Liver (tissue), 3 donors: Measurements from ENCODE around the gene PSD4.
A peak's percentile ranks its signal among the peaks of the same experiment; 100 is the strongest.

Experiments
- CTCF ChIP-seq: fragments of 150-350 bp; IDR thresholded peaks from 2 replicates; pipeline ENCODE4 v1.5.1; 2017; ENCODE audit warnings: improper control_type of control experiment, low read depth, low read length; ENCODE audit not compliant: missing input control
- FOXA2 ChIP-seq: IDR thresholded peaks from 2 replicates; pipeline ENCODE4 v1.6.1; 2016; ENCODE audit warnings: antibody characterized with exemption
- GABPA ChIP-seq, 2 donors: IDR thresholded peaks in 1 of 2; conservative IDR thresholded peaks in 1 of 2; 2 replicates each; pipeline ENCODE4 v1.6.1; 2016; ENCODE audit warnings: antibody characterized with exemption in 2 of 2, mild to moderate bottlenecking in 1 of 2, moderate library complexity in 1 of 2
- JUND ChIP-seq, 2 donors: IDR thresholded peaks; 2 replicates each; pipeline ENCODE4 v1.6.1; 2016; ENCODE audit warnings: antibody characterized with exemption in 2 of 2
- MAX ChIP-seq: IDR thresholded peaks from 2 replicates; pipeline ENCODE4 v1.6.1; 2016; ENCODE audit warnings: antibody characterized with exemption
- RXRA ChIP-seq, 2 donors: IDR thresholded peaks; 2 replicates each; pipeline ENCODE4 v1.6.1; 2017 to 2018; ENCODE audit warnings: antibody characterized with exemption in 2 of 2, mild to moderate bottlenecking in 1 of 2
- donor health status: healthy.
- donor health status: healthy.

GRCh38 chr2:113136828-113137775, 36.7 kb upstream of the PSD4 start:
- TF ChIP-seq RXRA (IDR thresholded peaks at IDR 0.05) (no peak), FOXA2 (no peak), MAX (no peak), CTCF (peak; percentile 49), JUND (IDR thresholded peaks at IDR 0.05) (no peak), GABPA (IDR thresholded peaks at IDR 0.05 in 1 of 2, conservative IDR thresholded peaks at IDR 0.05 in 1 of 2) (no peak)
